TTC549 (cell line): ENCODE data around the gene CALU.

Source experiments
- FAIRE-seq: peaks from 2 replicates; lab custom pipeline; 2012; peaks lifted over from hg19 to GRCh38; lab: Jason Lieb, UNC

The CALU gene

GRCh38 chr7:128788446-128789412 is 49.6 kb downstream of the CALU start:
- no peak for FAIRE-seq

GRCh38 chr7:128790315-128791041 is 51.3 kb downstream of the CALU start:
- FAIRE-seq: no peak

- no peak for FAIRE-seq
Measured at GRCh38 chr7:128791121-128791971, 52.2 kb downstream of the CALU start, which contains the start of gene CCDC136. Gene CCDC136 (plus strand): TSS chr7:128791968. CDS start chr7:128792412, 444 bp downstream.

- no peak for FAIRE-seq
Measured at GRCh38 chr7:128791972-128792327, 52.8 kb downstream of the CALU start.

GRCh38 chr7:128792471-128793180 is 53.5 kb downstream of the CALU start:
- FAIRE-seq: no peak

GRCh38 chr7:128793181-128793547 is 54.0 kb downstream of the CALU start:
- FAIRE-seq: no peak

GRCh38 chr7:128794020-128794419 is 54.9 kb downstream of the CALU start:
- no peak for FAIRE-seq

GRCh38 chr7:128794436-128794835 is 55.3 kb downstream of the CALU start:
- no peak for FAIRE-seq

- FAIRE-seq: no peak
Measured at GRCh38 chr7:128795129-128795528, 56.0 kb downstream of the CALU start.

- no peak for FAIRE-seq
Measured at GRCh38 chr7:128796327-128796726, 57.2 kb downstream of the CALU start.

GRCh38 chr7:128799451-128799850 is 60.3 kb downstream of the CALU start:
- no peak for FAIRE-seq

GRCh38 chr7:128800567-128800966 is 61.4 kb downstream of the CALU start:
- FAIRE-seq: no peak

- no peak for FAIRE-seq
Measured at GRCh38 chr7:128801003-128801402, 61.8 kb downstream of the CALU start.

- FAIRE-seq: no peak
Measured at GRCh38 chr7:128801667-128802418, 62.7 kb downstream of the CALU start.

GRCh38 chr7:128804484-128804883 is 65.3 kb downstream of the CALU start:
- FAIRE-seq: no peak

GRCh38 chr7:128805225-128805624 is 66.1 kb downstream of the CALU start:
- FAIRE-seq: no peak

GRCh38 chr7:128807191-128807590 is 68.0 kb downstream of the CALU start:
- FAIRE-seq: no peak

GRCh38 chr7:128809363-128809762 is 70.2 kb downstream of the CALU start:
- FAIRE-seq: no peak

GRCh38 chr7:128810473-128810872 is 71.3 kb downstream of the CALU start:
- FAIRE-seq: no peak

- no peak for FAIRE-seq
Measured at GRCh38 chr7:128810997-128811396, 71.8 kb downstream of the CALU start.
